ENCODE results near the gene VTCN1.
A peak's percentile ranks its signal among the peaks of the same experiment; 100 is the strongest.

The VTCN1 gene

DNA sequence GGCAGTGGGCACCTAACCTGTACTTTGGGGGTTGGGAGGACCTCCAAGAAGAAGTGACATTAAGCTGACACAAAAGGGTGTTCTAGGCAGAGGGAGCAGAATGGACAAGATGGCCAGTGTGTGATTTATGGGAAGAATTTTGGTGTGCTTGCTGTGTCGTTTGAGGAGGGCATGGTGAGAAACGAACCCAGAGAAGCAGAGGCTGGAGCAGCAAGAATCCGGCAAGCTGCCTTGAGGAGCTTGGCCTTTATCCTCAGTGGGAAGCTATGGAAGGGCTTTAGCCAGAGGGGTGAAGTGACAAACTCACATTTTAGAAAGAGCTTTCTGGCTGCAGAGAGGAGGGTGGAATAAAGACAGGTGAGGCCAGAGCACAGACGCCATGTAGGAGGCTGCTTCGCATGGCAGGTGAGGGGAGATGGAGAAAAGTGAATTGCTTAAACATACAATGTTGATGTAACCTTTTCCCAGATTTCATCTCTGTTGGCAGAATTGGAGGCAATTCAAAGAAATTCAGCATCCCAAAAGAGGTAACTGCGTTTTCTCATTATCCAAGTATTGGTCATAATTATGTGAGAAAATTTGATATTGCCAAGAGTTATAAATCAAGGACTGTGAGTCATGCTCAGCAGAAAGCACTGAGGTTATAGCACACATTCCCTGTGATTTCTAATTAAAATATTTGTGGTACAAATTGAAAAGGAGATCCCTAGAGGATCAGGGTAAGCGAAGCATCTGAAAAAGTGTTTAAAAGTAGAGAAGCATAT is 115.7 kb downstream of the VTCN1 start:
- Histone ChIP-seq H3K79me2 (ENCODE audit: low read length) (no peaks in the 10 kb centered on the region), H3K4me2 (ENCODE audit: low read depth, low read length) (no peak overlapping the region), H3K36me3 (replicated peaks; ENCODE audit: insufficient read depth, low read length) (no peaks in the 10 kb centered on the region), H3K9me2 (replicated peaks; ENCODE audit: insufficient read depth, low read length) (no peaks in the 10 kb centered on the region), H3F3A (ENCODE audit: insufficient read depth, low read length) (peaks cover 17% of the 10 kb centered on the region), H3K9me3 (replicated peaks; ENCODE audit: insufficient read depth, low read length) (no peaks in the 10 kb centered on the region), H4K20me1 (ENCODE audit: insufficient read depth, low read length) (no peaks in the 10 kb centered on the region), H2AFZ (ENCODE audit: low read length) (no peak overlapping the region), H3K9ac (ENCODE audit: low read length) (no peak overlapping the region), H3K4me3 (ENCODE audit: low read length) (no peak overlapping the region), H3K27ac (ENCODE audit: low read length) (no peak overlapping the region), H3K27me3 (replicated peaks; ENCODE audit: insufficient read depth, low read length) (no peaks in the 10 kb centered on the region), H3K4me1 (ENCODE audit: low read length) (peaks cover 39% of the 10 kb centered on the region)
- TF ChIP-seq EZH2 (optimal IDR thresholded peaks at IDR 0.05; ENCODE audit: low read depth, low read length) (no peak), EZH2phosphoT487 (IDR thresholded peaks at IDR 0.05; ENCODE audit: low read length) (no peak)
- TF ChIP-seq, protein P1, sequence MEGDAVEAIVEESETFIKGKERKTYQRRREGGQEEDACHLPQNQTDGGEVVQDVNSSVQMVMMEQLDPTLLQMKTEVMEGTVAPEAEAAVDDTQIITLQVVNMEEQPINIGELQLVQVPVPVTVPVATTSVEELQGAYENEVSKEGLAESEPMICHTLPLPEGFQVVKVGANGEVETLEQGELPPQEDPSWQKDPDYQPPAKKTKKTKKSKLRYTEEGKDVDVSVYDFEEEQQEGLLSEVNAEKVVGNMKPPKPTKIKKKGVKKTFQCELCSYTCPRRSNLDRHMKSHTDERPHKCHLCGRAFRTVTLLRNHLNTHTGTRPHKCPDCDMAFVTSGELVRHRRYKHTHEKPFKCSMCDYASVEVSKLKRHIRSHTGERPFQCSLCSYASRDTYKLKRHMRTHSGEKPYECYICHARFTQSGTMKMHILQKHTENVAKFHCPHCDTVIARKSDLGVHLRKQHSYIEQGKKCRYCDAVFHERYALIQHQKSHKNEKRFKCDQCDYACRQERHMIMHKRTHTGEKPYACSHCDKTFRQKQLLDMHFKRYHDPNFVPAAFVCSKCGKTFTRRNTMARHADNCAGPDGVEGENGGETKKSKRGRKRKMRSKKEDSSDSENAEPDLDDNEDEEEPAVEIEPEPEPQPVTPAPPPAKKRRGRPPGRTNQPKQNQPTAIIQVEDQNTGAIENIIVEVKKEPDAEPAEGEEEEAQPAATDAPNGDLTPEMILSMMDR (IDR thresholded peaks at IDR 0.05; ENCODE audit: low read length), result no peak
- no peak for DNase-seq

DNA sequence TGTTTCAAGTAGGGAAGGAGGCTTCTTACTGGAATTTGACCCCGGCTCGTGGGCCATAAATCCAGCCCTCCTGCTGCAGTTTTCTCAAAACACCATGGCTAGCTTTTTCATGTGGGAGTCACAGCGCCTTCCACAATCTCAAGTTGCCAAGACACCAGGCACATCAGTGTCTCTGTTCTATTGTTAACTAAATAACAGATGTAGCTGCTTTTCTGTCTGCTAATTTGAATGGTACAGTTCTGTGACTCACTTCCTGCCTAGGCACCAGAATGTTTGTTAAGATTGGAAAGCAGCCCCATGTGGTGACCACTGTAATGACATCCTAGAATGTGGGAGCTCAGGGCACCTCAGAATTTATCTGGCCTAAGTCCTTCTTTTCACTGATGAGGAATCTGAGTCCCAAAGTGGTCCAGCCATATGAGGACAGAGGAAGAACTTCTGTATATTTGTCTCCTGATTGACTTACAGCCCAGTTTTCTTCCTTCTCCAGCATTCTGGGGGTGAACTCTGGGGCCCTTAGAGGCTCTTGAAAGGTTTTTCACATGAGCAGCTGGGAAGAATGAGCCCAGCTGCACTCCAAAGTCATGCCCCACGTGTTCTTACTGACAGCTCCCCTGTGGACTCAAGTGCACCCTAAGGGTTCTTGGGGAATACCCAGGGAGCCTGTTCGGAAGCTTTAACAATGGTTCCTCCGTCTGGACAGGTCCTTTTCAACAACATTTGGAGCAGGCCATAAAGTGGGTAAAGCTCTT is 116.7 kb downstream of the VTCN1 start:
- Histone ChIP-seq H3K9me3 (replicated peaks; ENCODE audit: insufficient read depth, low read length) (no peaks in the 10 kb centered on the region), H3K9me2 (replicated peaks; ENCODE audit: insufficient read depth, low read length) (no peaks in the 10 kb centered on the region), H3K27me3 (replicated peaks; ENCODE audit: insufficient read depth, low read length) (no peaks in the 10 kb centered on the region), H4K20me1 (ENCODE audit: insufficient read depth, low read length) (no peaks in the 10 kb centered on the region), H3K4me3 (ENCODE audit: low read length) (no peak overlapping the region), H3K4me1 (ENCODE audit: low read length) (peaks cover 38% of the 10 kb centered on the region), H3K36me3 (replicated peaks; ENCODE audit: insufficient read depth, low read length) (no peaks in the 10 kb centered on the region), H3K9ac (ENCODE audit: low read length) (no peak overlapping the region), H3K79me2 (ENCODE audit: low read length) (no peaks in the 10 kb centered on the region), H3K4me2 (ENCODE audit: low read depth, low read length) (no peak overlapping the region), H3K27ac (ENCODE audit: low read length) (peak overlapping the region; percentile 66; the same call in 1 of the 2 replicates), H2AFZ (ENCODE audit: low read length) (no peak overlapping the region), H3F3A (ENCODE audit: insufficient read depth, low read length) (peaks cover 17% of the 10 kb centered on the region)
- no peak for TF ChIP-seq EZH2 (optimal IDR thresholded peaks at IDR 0.05; ENCODE audit: low read depth, low read length)
- TF ChIP-seq, protein P1 (IDR thresholded peaks at IDR 0.05; ENCODE audit: low read length), result peak; percentile 32
- DNase-seq, result peak; percentile 68
